ENCODE data around the gene CRIP1. TPM values are rescaled to one million over a fixed set of nuclear protein-coding genes. Genes with fewer than 3 reads are reported as not detected.

The CRIP1 gene
- total RNA-seq, 1 donor from 2014 or later, result 29.5 TPM

DNA sequence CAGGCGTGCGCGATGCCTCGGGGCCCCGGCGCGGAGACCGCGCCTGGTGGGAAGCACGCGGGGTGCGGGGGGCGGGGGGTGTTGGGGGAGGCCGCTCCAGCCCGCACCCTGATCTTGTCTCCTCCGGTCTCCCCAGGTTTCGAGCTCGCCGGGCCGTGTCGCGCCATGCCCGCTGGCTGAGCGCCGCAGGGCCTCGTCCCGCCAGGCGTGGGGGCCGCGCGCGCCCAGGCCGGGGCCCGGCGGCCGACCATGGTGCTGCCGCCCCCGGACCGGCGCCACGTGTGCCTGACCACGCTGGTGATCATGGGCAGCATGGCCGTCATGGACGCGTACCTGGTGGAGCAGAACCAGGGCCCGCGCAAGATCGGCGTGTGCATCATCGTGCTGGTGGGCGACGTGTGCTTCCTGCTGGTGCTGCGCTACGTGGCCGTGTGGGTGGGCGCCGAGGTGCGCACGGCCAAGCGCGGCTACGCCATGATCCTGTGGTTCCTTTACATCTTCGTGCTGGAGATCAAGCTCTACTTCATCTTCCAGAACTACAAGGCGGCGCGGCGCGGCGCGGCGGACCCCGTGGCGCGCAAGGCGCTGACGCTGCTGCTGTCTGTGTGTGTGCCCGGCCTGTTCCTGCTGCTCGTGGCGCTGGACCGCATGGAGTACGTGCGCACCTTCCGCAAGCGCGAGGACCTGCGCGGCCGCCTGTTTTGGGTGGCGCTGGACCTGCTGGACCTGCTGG, 42.1 kb downstream of the CRIP1 start:
- no peaks in the 10 kb centered on the region for H3K79me2 ChIP-seq (ENCODE audit: insufficient read depth, low read length)
- Mint-ChIP-seq H3K4me3 (ENCODE audit: unreplicated experiment) (no peak overlapping the region), H3K4me1 (ENCODE audit: low read depth, unreplicated experiment) (no peaks in the 10 kb centered on the region), H3K9me3 (ENCODE audit: unreplicated experiment) (peaks cover 2% of the 10 kb centered on the region), H3K36me3 (ENCODE audit: low read depth, unreplicated experiment) (peaks cover 1% of the 10 kb centered on the region), H3K27me3 (ENCODE audit: low read depth, unreplicated experiment) (peaks cover 29% of the 10 kb centered on the region), H3K27ac (ENCODE audit: unreplicated experiment) (no peak overlapping the region)
- H4K20me1 ChIP-seq (ENCODE audit: insufficient read depth, low read length), result no peaks in the 10 kb centered on the region
- no peak overlapping the region for H3K9ac ChIP-seq (ENCODE audit: low read length)
- no peak for FAIRE-seq
- DNase-seq (ENCODE audit: low read depth), result no peak
- no peaks in the 10 kb centered on the region for H3K36me3 ChIP-seq (ENCODE audit: insufficient read depth, low read length)
- peak overlapping the region; percentile 56 for H3K4me3 ChIP-seq (ENCODE audit: insufficient read depth, low read depth, low read length)
- H3K4me2 ChIP-seq (ENCODE audit: low read length), result peak overlapping the region; percentile 87
- peak overlapping the region; percentile 83 for H2AFZ ChIP-seq (ENCODE audit: low read depth, low read length)
- H3K9me3 ChIP-seq (ENCODE audit: insufficient read depth, low read depth, low read length), result no peaks in the 10 kb centered on the region
- H3K27me3 ChIP-seq (ENCODE audit: insufficient read depth, low read length), result no peaks in the 10 kb centered on the region
- H3K4me1 ChIP-seq (ENCODE audit: insufficient read depth, low read length), result peaks cover 7% of the 10 kb centered on the region
- H3K27ac ChIP-seq (ENCODE audit: low read depth, low read length), result no peak overlapping the region
- TF ChIP-seq EZH2 (IDR thresholded peaks at IDR 0.05; ENCODE audit: insufficient read depth, low read length), result no peak
- TF ChIP-seq, protein P1, sequence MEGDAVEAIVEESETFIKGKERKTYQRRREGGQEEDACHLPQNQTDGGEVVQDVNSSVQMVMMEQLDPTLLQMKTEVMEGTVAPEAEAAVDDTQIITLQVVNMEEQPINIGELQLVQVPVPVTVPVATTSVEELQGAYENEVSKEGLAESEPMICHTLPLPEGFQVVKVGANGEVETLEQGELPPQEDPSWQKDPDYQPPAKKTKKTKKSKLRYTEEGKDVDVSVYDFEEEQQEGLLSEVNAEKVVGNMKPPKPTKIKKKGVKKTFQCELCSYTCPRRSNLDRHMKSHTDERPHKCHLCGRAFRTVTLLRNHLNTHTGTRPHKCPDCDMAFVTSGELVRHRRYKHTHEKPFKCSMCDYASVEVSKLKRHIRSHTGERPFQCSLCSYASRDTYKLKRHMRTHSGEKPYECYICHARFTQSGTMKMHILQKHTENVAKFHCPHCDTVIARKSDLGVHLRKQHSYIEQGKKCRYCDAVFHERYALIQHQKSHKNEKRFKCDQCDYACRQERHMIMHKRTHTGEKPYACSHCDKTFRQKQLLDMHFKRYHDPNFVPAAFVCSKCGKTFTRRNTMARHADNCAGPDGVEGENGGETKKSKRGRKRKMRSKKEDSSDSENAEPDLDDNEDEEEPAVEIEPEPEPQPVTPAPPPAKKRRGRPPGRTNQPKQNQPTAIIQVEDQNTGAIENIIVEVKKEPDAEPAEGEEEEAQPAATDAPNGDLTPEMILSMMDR (IDR thresholded peaks at IDR 0.05; ENCODE audit: insufficient read depth, low read depth, low read length), result no peak

DNA sequence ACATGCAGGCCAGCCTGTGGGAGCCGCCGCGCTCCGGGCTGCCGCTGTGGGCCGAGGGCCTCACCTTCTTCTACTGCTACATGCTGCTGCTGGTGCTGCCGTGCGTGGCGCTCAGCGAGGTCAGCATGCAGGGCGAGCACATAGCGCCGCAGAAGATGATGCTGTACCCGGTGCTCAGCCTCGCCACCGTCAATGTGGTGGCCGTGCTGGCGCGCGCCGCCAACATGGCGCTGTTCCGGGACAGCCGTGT, 42.6 kb downstream of the CRIP1 start:
- FAIRE-seq (no peak), DNase-seq (ENCODE audit: low read depth) (no peak)
- Histone ChIP-seq H3K4me2 (ENCODE audit: low read length) (peak overlapping the region; percentile 87), H3K36me3 (ENCODE audit: insufficient read depth, low read length) (no peaks in the 10 kb centered on the region), H3K27ac (ENCODE audit: low read depth, low read length) (no peak overlapping the region), H3K27me3 (ENCODE audit: insufficient read depth, low read length) (no peaks in the 10 kb centered on the region), H3K9me3 (ENCODE audit: insufficient read depth, low read depth, low read length) (no peaks in the 10 kb centered on the region), H3K79me2 (ENCODE audit: insufficient read depth, low read length) (no peaks in the 10 kb centered on the region), H2AFZ (ENCODE audit: low read depth, low read length) (peak overlapping the region; percentile 83), H3K9ac (ENCODE audit: low read length) (no peak overlapping the region), H3K4me1 (ENCODE audit: insufficient read depth, low read length) (peaks cover 7% of the 10 kb centered on the region), H4K20me1 (ENCODE audit: insufficient read depth, low read length) (no peaks in the 10 kb centered on the region), H3K4me3 (ENCODE audit: insufficient read depth, low read depth, low read length) (peak overlapping the region; percentile 23)
- peaks cover 31% of the 10 kb centered on the region for H3K27me3 Mint-ChIP-seq (ENCODE audit: low read depth, unreplicated experiment)
- H3K9me3 Mint-ChIP-seq (ENCODE audit: unreplicated experiment), result peaks cover 2% of the 10 kb centered on the region
- TF ChIP-seq, protein P1 (IDR thresholded peaks at IDR 0.05; ENCODE audit: insufficient read depth, low read depth, low read length), result no peak
- TF ChIP-seq EZH2 (IDR thresholded peaks at IDR 0.05; ENCODE audit: insufficient read depth, low read length), result no peak
- H3K36me3 Mint-ChIP-seq (ENCODE audit: low read depth, unreplicated experiment), result peaks cover 1% of the 10 kb centered on the region
- H3K27ac Mint-ChIP-seq (ENCODE audit: unreplicated experiment), result no peak overlapping the region
- no peak overlapping the region for H3K4me3 Mint-ChIP-seq (ENCODE audit: unreplicated experiment)
- no peaks in the 10 kb centered on the region for H3K4me1 Mint-ChIP-seq (ENCODE audit: low read depth, unreplicated experiment)

DNA sequence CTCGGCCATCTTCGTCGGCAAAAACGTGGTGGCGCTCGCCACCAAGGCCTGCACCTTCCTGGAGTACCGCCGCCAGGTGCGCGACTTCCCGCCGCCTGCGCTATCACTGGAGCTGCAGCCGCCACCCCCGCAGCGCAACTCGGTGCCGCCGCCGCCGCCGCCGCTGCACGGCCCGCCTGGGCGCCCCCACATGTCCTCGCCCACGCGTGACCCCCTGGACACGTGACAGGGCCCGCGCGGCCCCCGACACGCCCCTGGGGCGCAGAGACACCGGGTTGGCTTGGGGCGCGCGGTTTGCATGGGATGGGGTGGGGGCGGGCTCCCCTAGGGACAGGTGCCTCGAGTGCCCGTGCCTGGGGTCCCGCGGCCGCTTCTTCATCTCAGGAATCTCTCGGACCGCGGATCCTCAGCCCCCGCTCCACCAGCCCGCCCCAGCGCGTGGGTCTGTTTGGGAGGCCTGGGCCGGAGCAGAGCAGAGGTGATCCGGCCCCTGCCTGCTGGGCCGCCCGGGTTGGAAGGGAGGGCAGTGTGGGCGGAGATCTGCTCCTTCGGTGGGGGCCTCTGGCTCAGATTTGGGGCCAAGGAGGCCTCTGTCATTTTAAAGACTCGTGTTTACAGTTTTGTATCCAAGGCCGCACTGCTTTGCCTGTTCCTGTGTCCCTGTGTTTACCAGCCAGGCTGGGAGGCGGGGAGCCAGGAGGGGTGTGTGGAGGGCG, 43.0 kb downstream of the CRIP1 start:
- Mint-ChIP-seq H3K4me3 (ENCODE audit: unreplicated experiment) (no peak overlapping the region), H3K36me3 (ENCODE audit: low read depth, unreplicated experiment) (peaks cover 1% of the 10 kb centered on the region), H3K4me1 (ENCODE audit: low read depth, unreplicated experiment) (no peaks in the 10 kb centered on the region), H3K27ac (ENCODE audit: unreplicated experiment) (no peak overlapping the region), H3K9me3 (ENCODE audit: unreplicated experiment) (peaks cover 2% of the 10 kb centered on the region), H3K27me3 (ENCODE audit: low read depth, unreplicated experiment) (peaks cover 29% of the 10 kb centered on the region)
- no peak overlapping the region for H3K27ac ChIP-seq (ENCODE audit: low read depth, low read length)
- no peaks in the 10 kb centered on the region for H4K20me1 ChIP-seq (ENCODE audit: insufficient read depth, low read length)
- no peaks in the 10 kb centered on the region for H3K36me3 ChIP-seq (ENCODE audit: insufficient read depth, low read length)
- no peak overlapping the region for H3K9ac ChIP-seq (ENCODE audit: low read length)
- no peak overlapping the region for H3K4me3 ChIP-seq (ENCODE audit: insufficient read depth, low read depth, low read length)
- FAIRE-seq (no peak), DNase-seq (ENCODE audit: low read depth) (no peak)
- no peak overlapping the region for H3K4me2 ChIP-seq (ENCODE audit: low read length)
- no peaks in the 10 kb centered on the region for H3K79me2 ChIP-seq (ENCODE audit: insufficient read depth, low read length)
- H2AFZ ChIP-seq (ENCODE audit: low read depth, low read length), result peak overlapping the region; percentile 83
- peaks cover 7% of the 10 kb centered on the region for H3K4me1 ChIP-seq (ENCODE audit: insufficient read depth, low read length)
- H3K27me3 ChIP-seq (ENCODE audit: insufficient read depth, low read length), result no peaks in the 10 kb centered on the region
- H3K9me3 ChIP-seq (ENCODE audit: insufficient read depth, low read depth, low read length), result no peaks in the 10 kb centered on the region
- TF ChIP-seq, protein P1 (IDR thresholded peaks at IDR 0.05; ENCODE audit: insufficient read depth, low read depth, low read length), result no peak
- TF ChIP-seq EZH2 (IDR thresholded peaks at IDR 0.05; ENCODE audit: insufficient read depth, low read length), result no peak
